IMR-90 (cell line): ENCODE measurements around the gene GPSM1. TPM values are rescaled to one million over a fixed set of nuclear protein-coding genes. Genes with fewer than 3 reads are reported as not detected.
"Not testable (repeated sequence)": the region's sequence is repeated elsewhere in the genome, so short reads cannot be mapped to it uniquely, and the experiment has no call there.

Source experiments
- ATAC-seq: fragments of 200-7000 bp; cut with Tn5 transposase; 2 replicates; pipeline ENCODE4 v1.9.1; 2020; ENCODE audit warnings: low read depth, mild to moderate bottlenecking, moderate library complexity
- BruUV-seq: library from RNA; stranded (reverse); fragments of 400-500 nt; replicated peaks from 2 replicates; lab custom pipeline; 2021; lab: Mats Ljungman, UMichigan
- CTCF ChIA-PET: fragments of 300-600 bp; formaldehyde crosslinking; extraction: SDS; loops from one replicate; lab custom pipeline; 2021; ENCODE audit warnings: antibody characterized with exemption; lab: Yijun Ruan, JAX
- POLR2A ChIA-PET: fragments of 300-600 bp; sonication (Branson Sonifier 250); formaldehyde crosslinking; loops from one replicate; lab custom pipeline; 2022; ENCODE audit warnings: antibody characterized with exemption; ENCODE audit not compliant: unreplicated experiment; lab: Charles Lee
- DNase-seq: peaks from one replicate; pipeline ENCODE4 v3.0.0; 2013
- H2AFZ ChIP-seq: replicated peaks from 2 replicates; pipeline ENCODE3; 2013; ENCODE audit warnings: low read length, mild to moderate bottlenecking; ENCODE audit not compliant: poor library complexity
- H2AK5ac ChIP-seq: 2 replicates; pipeline ENCODE4 v1.6.1; 2013; ENCODE audit warnings: low read depth, low read length, inconsistent platforms
- H2AK9ac ChIP-seq: replicated peaks from 2 replicates; pipeline ENCODE3; 2013; ENCODE audit warnings: mild to moderate bottlenecking, low read depth, low read length, moderate library complexity; ENCODE audit not compliant: poor library complexity
- H2BK120ac ChIP-seq: 2 replicates; pipeline ENCODE4 v1.6.1; 2013; ENCODE audit warnings: low read depth, low read length, inconsistent platforms
- H2BK15ac ChIP-seq: 3 replicates; pipeline ENCODE4 v1.6.1; 2013; ENCODE audit warnings: low read depth, low read length, inconsistent platforms
- H2BK20ac ChIP-seq: 2 replicates; pipeline ENCODE4 v1.6.1; 2013; ENCODE audit warnings: low read depth, mild to moderate bottlenecking, inconsistent platforms, low read length, moderate library complexity
- H2BK5ac ChIP-seq: 2 replicates; pipeline ENCODE4 v1.6.1; 2013; ENCODE audit warnings: mild to moderate bottlenecking, low read depth, low read length, inconsistent platforms; ENCODE audit not compliant: poor library complexity, severe bottlenecking
- H3K14ac ChIP-seq: replicated peaks from 2 replicates; pipeline ENCODE4 v1.6.1; 2013; ENCODE audit warnings: low read depth, low read length, inconsistent platforms
- H3K18ac ChIP-seq: 2 replicates; pipeline ENCODE4 v1.6.1; 2013; ENCODE audit warnings: low read depth, low read length, control low read depth
- H3K23ac ChIP-seq: 2 replicates; pipeline ENCODE4 v1.6.1; 2013; ENCODE audit warnings: low read depth, low read length, inconsistent platforms
- H3K27ac ChIP-seq: 2 replicates; pipeline ENCODE4 v1.5.1; 2013; ENCODE audit warnings: mild to moderate bottlenecking, control low read depth, low read length; ENCODE audit not compliant: insufficient read depth
- H3K27me3 ChIP-seq: 2 replicates; pipeline ENCODE4 v1.6.1; 2013; ENCODE audit warnings: low read length; ENCODE audit not compliant: control insufficient read depth, insufficient read depth
- H3K36me3 ChIP-seq: 2 replicates; pipeline ENCODE4 v1.6.1; 2013; ENCODE audit warnings: low read length, mixed read lengths; ENCODE audit not compliant: control insufficient read depth, insufficient read depth
- H3K4ac ChIP-seq: 2 replicates; pipeline ENCODE4 v1.6.1; 2013; ENCODE audit warnings: low read depth, low read length, inconsistent platforms
- H3K4me1 ChIP-seq: 2 replicates; pipeline ENCODE4 v1.6.1; 2013; ENCODE audit warnings: low read length, mixed read lengths; ENCODE audit not compliant: control insufficient read depth, insufficient read depth
- H3K4me2 ChIP-seq: 2 replicates; pipeline ENCODE4 v1.6.1; 2013; ENCODE audit warnings: low read depth, mild to moderate bottlenecking, control low read depth, low read length, moderate library complexity
- H3K4me3 ChIP-seq: 2 replicates; pipeline ENCODE4 v1.5.1; 2013; ENCODE audit warnings: low read depth, mild to moderate bottlenecking, control low read depth, low read length, moderate library complexity; ENCODE audit not compliant: insufficient read depth
- H3K56ac ChIP-seq: 2 replicates; pipeline ENCODE4 v1.6.1; 2013; ENCODE audit warnings: low read length, inconsistent platforms; ENCODE audit not compliant: insufficient read depth; ENCODE audit errors: extremely low read depth
- H3K79me1 ChIP-seq, 2 experiments: 2 replicates each; pipeline ENCODE4 v1.6.1; 2013; ENCODE audit warnings: low read length in 2 of 2, inconsistent platforms in 1 of 2, low read depth in 1 of 2
- H3K9ac ChIP-seq: 2 replicates; pipeline ENCODE4 v1.6.1; 2013; ENCODE audit warnings: low read depth, low read length, control low read depth
- H3K9me1 ChIP-seq: 2 replicates; pipeline ENCODE4 v1.6.1; 2013; ENCODE audit warnings: low read length, inconsistent platforms; ENCODE audit not compliant: insufficient read depth
- H3K9me3 ChIP-seq: 2 replicates; pipeline ENCODE4 v1.6.1; 2013; ENCODE audit warnings: low read length; ENCODE audit not compliant: control insufficient read depth, insufficient read depth
- H4K20me1 ChIP-seq: 2 replicates; pipeline ENCODE4 v1.6.1; 2013; ENCODE audit warnings: low read length, inconsistent platforms; ENCODE audit not compliant: insufficient read depth
- H4K5ac ChIP-seq: 2 replicates; pipeline ENCODE4 v1.6.1; 2013; ENCODE audit warnings: mild to moderate bottlenecking, low read depth, low read length, control low read depth
- H4K8ac ChIP-seq, 2 experiments: 2 replicates each; pipeline ENCODE4 v1.6.1; 2013; ENCODE audit warnings: low read depth in 2 of 2, low read length in 2 of 2, control low read depth in 1 of 2, inconsistent platforms in 1 of 2
- H4K91ac ChIP-seq: 2 replicates; pipeline ENCODE4 v1.6.1; 2013; ENCODE audit warnings: low read depth, low read length, inconsistent platforms; ENCODE audit not compliant: insufficient read depth
- CHD1 ChIP-seq: IDR thresholded peaks from 2 replicates; pipeline ENCODE4 v1.6.1; 2012; ENCODE audit warnings: low read depth, low read length, improper control_type of control experiment
- WGBS, 2 experiments: methylation state at CpG; one replicate each; pipeline versions ENCODE4 v1.1.5 to v1.1.7; 2013; ENCODE audit warnings: missing lambda C conversion rate in 2 of 2; ENCODE audit not compliant: insufficient read length in 1 of 2; ENCODE audit errors: extremely low coverage in 2 of 2; 5-methylcytosine and 5-hydroxymethylcytosine counted together
- dilution Hi-C: fragments of 300-500 bp; cut with HindIII; formaldehyde crosslinking; loops from one replicate; pipeline ENCODE4 v1.14.3; 2018; ENCODE audit warnings: low sequenced_read_pairs; ENCODE audit not compliant: unreplicated experiment
- in situ Hi-C: fragments of 300-500 bp; cut with MboI; formaldehyde crosslinking; loops from 3 replicates; pipeline ENCODE4 v1.14.3; 2019; ENCODE audit warnings: low sequenced_read_pairs, inconsistent platforms, mixed read lengths
- intact Hi-C: fragments of 100-400 bp; cut with micrococcal nuclease; formaldehyde crosslinking; loops from 2 replicates; pipeline ENCODE4 v1.10.0; 2022
- polyA plus RNA-seq, 3 experiments: library from polyadenylated mRNA; depleted of rRNA; stranded (reverse); fragments of >200 nt; gene quantifications; 2 replicates each; pipeline ENCODE4 v1.2.3, GENCODE V29; 2012; ENCODE audit warnings: low replicate concordance in 1 of 3
- total RNA-seq: library from RNA; depleted of rRNA; stranded (reverse); fragments of >200 nt; gene quantifications from 2 replicates; pipeline ENCODE4 v1.2.3, GENCODE V29; 2012

Gene GPSM1
- total and polyA plus RNA-seq, 2 of the 4 experiments (the other 2 are of a cell fraction) = 28.7 to 71.2 TPM

- no peaks in the 10 kb centered on the region for H3K27me3 ChIP-seq
- DNase-seq = no peak
- no peak overlapping the region for H3K4ac ChIP-seq
- H4K91ac ChIP-seq = no peak overlapping the region
- POLR2A ChIA-PET = no interaction called here
- no peak overlapping the region for H3K56ac ChIP-seq
- BruUV-seq = no TSS peak
- H2BK15ac ChIP-seq = no peak overlapping the region
- no peak overlapping the region for H3K14ac ChIP-seq
- no peak overlapping the region for H2AK9ac ChIP-seq
- no peak overlapping the region for H2BK20ac ChIP-seq
- H3K9ac ChIP-seq = no peak overlapping the region
- CTCF ChIA-PET = no interaction called here
- H3K4me1 ChIP-seq = peaks cover 3% of the 10 kb centered on the region; the same call in 1 of the 2 replicates
- H3K27ac ChIP-seq = no peak overlapping the region
- no peaks in the 10 kb centered on the region for H3K36me3 ChIP-seq
- H3K4me3 ChIP-seq = no peak overlapping the region
- no peak overlapping the region for H2AK5ac ChIP-seq
- no peaks in the 10 kb centered on the region for H4K20me1 ChIP-seq
- no peak for ATAC-seq
- intact Hi-C loops = no loop called here
- H2BK120ac ChIP-seq = no peak overlapping the region
- dilution Hi-C loops = no loop called here
- in situ Hi-C loops = no loop called here
- no peak for TF ChIP-seq CHD1
- no peak overlapping the region for H3K4me2 ChIP-seq
- no peak overlapping the region for H2AFZ ChIP-seq
- no peaks in the 10 kb centered on the region for H3K79me1 ChIP-seq
- H4K5ac ChIP-seq = no peak overlapping the region
- WGBS, 2 experiments = 78% methylated on average over 11 of the region's 16 CpGs; no CpG with 5 or more reads in 1 of the 2 experiments
- no peaks in the 10 kb centered on the region for H3K9me1 ChIP-seq
- no peak overlapping the region for H3K23ac ChIP-seq
- H4K8ac ChIP-seq = no peak overlapping the region
- H3K9me3 ChIP-seq = peaks cover 17% of the 10 kb centered on the region
- no peak overlapping the region for H2BK5ac ChIP-seq
- no peak overlapping the region for H3K18ac ChIP-seq
These were observed 8.5 kb upstream of the GPSM1 start for GRCh38 chr9:136318776-136319241.

GRCh38 chr9:136319244-136319643, 8.1 kb upstream of the GPSM1 start:
- DNase-seq, H3K23ac ChIP-seq, in situ Hi-C loops, H2AK5ac ChIP-seq, H3K27me3 ChIP-seq, H3K9ac ChIP-seq, H2BK15ac ChIP-seq, H2BK5ac ChIP-seq, H2BK120ac ChIP-seq, ATAC-seq, H3K18ac ChIP-seq, H3K4me2 ChIP-seq, H2BK20ac ChIP-seq, dilution Hi-C loops, H4K91ac ChIP-seq, POLR2A ChIA-PET, intact Hi-C loops, H3K36me3 ChIP-seq, H3K14ac ChIP-seq, H3K4me3 ChIP-seq, H3K4ac ChIP-seq, H2AK9ac ChIP-seq, H3K9me1 ChIP-seq, H2AFZ ChIP-seq, H4K8ac ChIP-seq, H3K56ac ChIP-seq, H3K27ac ChIP-seq, CTCF ChIA-PET, BruUV-seq, H4K20me1 ChIP-seq, H3K4me1 ChIP-seq, H3K79me1 ChIP-seq, H4K5ac ChIP-seq: not testable (repeated sequence)
- 91% methylated on average over 11 of the region's 14 CpGs; no CpG with 5 or more reads in 1 of the 2 experiments for WGBS, 2 experiments
- H3K9me3 ChIP-seq = peaks cover 17% of the 10 kb centered on the region
